Activated CD4-positive, alpha-beta T cell treated with anti-CD3 and anti-CD28 coated beads, Interleukin-2, amount 50 U/mL, for 48 hours (primary cell): ENCODE results near the gene AGER.

Source experiments
- DNase-seq, 2 experiments: peaks; one replicate each; pipeline ENCODE4 v3.0.0-alpha.2; 2020

The AGER gene

GRCh38 chr6:32185681-32186131 lies 1.7 kb upstream of the AGER start:
- DNase-seq: peak; percentile 72 to 78

- DNase-seq: no peak
Observed at GRCh38 chr6:32183483-32184083, 470 bp downstream of the AGER start.

DNA sequence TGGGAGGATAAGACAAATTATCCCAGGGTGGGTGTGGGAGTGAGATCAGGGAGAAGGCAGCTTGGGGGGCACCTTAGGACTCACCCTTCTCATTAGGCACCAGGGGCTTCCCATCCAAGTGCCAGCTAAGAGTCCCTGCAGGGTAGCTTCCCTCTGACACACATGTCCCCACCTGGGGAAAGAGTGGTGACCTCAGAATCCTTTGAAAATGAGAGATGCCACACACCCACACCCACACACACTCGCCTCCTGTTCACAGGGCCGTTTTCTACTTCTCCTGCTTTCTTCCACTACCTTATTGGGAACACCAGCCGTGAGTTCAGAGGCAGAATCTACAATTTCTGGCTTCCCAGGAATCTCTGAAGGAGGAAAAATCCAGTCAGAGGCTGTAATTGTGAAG lies 1.0 kb downstream of the AGER start:
- DNase-seq: no peak

DNA sequence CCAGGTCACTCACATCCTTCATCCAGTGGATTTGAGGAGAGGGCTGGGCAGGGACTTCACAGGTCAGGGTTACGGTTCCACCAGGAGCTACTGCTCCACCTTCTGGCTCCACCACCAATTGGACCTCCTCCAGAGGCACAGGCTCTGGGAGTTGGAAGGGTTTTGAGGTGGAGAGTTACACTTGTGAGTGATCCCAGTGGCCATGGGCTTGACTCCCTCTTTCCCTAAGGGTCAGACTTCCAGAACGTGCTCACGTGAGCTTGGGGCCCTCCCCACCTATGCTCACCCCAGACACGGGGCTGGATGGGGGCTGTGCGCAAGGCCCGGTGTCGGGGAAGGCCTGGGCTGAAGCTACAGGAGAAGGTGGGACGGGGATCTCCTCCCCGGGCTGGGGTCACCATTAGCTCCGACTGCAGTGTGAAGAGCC lies 1.5 kb downstream of the AGER start:
- DNase-seq: no peak

DNA sequence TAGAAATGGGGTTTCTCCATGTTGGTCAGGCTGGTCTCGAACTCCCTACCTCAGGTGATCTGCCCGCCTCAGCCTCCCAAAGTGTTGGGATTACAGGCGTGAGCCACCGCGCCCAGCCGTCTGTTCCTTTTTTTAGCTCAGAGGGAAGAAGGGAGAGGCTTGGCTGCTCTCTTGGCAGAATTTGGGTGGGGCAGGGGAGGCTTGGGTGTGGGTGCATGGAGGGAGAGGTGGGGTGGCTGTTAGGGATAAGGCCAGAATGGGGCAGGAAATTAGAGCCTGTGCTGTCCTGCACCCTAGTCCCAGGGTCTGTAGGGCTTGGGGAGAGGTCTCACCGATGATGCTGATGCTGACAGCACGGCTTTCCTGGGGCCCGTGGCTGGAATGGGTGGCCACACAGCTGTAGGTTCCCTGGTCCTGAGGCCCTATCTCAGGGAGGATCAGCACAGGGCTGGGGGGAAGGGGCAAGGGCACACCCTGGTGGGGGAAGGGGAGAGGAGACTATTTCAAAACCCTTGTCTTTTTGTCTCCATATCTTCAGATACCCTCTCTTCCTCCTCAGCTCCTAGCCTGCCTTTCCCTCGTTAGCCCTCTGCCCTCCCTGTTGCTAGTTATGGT lies 2.0 kb downstream of the AGER start:
- no peak for DNase-seq

DNA sequence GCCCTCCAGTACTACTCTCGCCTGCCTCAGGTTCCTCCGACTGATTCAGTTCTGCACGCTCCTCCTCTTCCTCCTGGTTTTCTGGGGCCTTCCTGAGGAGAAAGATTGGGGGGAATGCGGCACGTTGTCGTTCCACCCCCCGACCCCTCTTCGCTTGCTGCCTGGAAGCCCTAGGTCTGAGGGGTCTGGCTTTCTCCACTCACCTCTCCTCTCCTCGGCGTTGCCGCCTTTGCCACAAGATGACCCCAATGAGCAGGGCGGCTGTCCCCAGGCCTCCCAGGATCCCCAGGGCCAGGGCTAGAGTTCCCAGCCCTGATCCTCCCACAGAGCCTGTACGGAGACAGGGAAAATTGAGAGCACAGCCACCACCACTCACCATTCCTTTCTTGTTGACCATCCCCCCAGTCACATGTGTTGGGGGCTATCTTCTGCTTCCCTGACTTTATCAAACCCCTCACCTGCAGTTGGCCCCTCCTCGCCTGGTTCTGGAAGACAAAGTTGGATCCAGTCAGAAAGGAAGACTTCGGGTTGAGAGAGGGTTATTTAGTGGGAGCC lies 2.8 kb downstream of the AGER start:
- DNase-seq: no peak

DNA sequence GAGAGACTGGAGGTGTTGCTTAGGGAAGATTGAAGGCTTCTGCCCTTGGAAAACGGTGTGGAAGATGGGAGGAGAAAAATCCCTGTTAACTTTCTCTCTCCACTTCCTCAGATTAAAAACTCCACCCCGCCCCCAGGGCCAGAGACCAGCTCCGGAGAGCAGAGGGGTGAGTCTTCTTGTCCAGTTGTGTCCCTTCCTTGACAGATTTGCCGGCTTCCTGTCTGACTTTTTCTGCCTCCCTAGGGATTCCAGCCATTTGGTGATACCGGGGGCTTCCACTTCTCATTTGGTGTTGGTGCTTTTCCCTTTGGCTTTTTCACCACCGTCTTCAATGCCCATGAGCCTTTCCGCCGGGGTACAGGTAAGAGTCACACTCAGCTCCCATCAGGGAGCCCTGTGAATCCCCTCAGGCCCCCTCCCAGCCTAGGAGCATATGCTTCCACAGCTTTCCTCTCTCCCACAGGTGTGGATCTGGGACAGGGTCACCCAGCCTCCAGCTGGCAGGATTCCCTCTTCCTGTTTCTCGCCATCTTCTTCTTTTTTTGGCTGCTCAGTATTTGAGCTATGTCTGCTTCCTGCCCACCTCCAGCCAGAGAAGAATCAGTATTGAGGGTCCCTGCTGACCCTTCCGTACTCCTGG lies 4.2 kb downstream of the AGER start:
- DNase-seq: no peak

DNA sequence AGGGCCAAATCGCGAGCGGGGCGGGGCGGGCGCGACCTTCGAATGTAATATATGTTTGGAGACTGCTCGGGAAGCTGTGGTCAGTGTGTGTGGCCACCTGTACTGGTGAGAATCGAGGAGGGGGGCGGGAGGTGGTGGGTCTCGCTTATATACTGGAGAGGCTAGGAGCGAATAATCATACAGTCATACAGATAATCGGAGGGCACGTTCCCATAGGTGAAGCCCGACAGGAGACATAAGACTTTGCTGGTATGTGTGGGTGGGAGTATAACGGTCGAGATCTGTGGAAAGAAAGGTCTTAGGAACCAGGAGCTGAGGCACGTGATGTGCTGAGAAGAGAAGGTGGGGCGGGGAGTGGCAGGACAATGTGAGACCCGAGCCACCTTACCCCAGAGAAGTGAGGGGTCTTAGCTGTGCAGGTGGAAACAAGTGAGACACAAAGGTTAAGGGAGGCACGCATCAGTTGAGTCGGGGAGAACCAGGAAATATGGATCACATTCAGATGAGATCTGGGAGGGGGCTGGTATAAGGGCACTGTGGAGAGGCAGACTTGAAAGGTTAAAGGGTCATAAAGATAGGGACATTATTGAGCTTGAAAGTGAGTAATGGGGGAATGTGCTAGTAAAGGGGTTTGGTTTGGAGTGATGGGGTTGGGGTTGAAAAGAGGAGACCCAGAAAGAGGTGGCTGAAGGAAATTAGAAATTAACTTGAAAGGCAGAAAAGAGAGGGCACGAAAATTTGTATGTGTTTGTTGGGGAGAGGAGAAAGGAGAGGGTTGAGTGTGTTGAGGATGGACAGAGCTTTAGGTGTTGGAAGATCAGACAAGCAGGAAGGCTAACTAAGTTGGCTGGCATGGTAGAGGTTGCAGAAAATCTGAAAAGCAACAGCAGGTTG lies 5.3 kb downstream of the AGER start:
- no peak for DNase-seq

GRCh38 chr6:32177788-32178546 lies 6.1 kb downstream of the AGER start, which contains the start of gene RNF5:
TSS of gene RNF5 (plus strand) at chr6:32178405. CDS start at chr6:32178512, 107 bp downstream.
- peak; percentile 89 to 93 for DNase-seq

DNA sequence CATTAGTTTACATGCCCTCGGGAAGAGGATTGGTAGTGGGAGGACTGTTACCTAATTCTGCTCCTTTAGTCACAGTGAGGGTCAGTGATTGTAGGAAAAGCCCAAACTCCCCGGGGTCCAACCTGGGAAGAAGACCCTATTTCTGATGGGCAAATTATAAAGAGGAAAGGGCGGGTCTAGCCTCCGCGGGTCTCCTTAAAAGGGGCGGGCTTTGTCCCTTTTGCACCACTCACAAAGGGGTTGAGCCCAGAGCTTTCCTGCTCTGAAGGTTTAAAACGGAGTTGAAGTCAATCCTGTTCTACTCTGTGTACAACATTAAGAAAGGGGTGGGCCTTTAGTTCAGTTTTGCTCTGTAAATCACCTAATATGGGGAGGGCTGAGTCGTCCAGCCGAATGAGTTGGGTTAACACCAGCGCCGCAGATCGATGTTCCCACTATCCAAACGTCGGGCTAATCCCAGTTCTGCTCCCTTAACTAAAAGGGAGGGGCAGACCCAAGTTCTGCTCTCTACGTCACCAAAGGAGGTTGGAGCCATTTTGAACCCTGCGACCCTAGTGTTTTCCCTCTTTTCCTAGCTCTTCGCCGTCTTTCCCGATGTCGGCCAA lies 6.8 kb downstream of the AGER start:
- peak in 1 of 2 experiments; percentile 54 for DNase-seq

GRCh38 chr6:32176476-32177182 lies 7.4 kb downstream of the AGER start:
- DNase-seq: no peak

DNA sequence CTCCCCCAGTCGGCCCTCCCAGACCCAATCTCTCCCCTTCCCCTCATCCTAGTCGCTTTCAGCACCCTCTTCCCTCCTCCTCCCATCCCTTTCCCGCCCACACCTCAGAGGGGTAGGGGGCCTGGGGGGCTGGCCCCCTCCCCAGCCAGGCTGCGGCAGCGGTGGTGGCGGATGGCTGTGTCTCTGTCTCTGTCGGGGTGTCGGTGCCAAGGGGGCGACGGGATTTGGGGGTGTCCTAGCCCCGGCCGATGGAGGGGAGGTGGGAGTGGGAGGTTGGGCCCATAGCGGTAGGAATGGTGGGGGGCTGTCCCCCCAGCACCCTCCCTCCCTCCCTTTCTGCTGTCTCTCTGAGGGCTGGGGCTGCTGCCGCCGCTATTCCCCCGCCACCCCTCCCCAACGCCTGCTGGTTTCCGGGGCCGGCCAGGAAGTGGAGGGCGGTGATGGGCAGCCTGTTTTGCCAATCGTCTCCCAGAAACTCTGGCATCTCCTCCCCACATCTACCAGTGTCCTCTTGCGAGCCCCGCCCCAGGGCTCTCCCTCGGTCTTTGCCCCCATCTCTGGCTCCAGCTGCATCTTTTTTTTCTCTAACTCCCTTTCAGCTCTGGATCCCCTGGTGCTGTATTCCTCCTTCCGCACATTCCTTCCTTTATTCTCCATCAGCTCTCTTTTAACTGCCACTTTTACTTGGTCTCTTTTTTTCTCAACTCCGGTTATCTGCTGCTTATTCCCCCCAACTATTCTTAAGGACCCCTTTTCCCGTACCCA lies 8.2 kb downstream of the AGER start, which contains the start of gene AGPAT1:
Gene AGPAT1 (minus strand): TSS at position 374 of the 765 bp plus-strand sequence. CDS start 4,588 bp downstream, outside the sequence.
- peak; percentile 99 for DNase-seq

GRCh38 chr6:32175322-32175710 lies 8.7 kb downstream of the AGER start:
- DNase-seq: no peak

- DNase-seq: no peak
Observed at GRCh38 chr6:32174416-32174815, 9.6 kb downstream of the AGER start.

GRCh38 chr6:32173051-32173727 lies 10.9 kb downstream of the AGER start:
- DNase-seq: no peak

- DNase-seq: no peak
Observed at GRCh38 chr6:32171234-32171633, 12.8 kb downstream of the AGER start.

GRCh38 chr6:32170294-32170693 lies 13.8 kb downstream of the AGER start:
- no peak for DNase-seq

GRCh38 chr6:32168807-32169591 lies 15.1 kb downstream of the AGER start:
- no peak for DNase-seq

DNA sequence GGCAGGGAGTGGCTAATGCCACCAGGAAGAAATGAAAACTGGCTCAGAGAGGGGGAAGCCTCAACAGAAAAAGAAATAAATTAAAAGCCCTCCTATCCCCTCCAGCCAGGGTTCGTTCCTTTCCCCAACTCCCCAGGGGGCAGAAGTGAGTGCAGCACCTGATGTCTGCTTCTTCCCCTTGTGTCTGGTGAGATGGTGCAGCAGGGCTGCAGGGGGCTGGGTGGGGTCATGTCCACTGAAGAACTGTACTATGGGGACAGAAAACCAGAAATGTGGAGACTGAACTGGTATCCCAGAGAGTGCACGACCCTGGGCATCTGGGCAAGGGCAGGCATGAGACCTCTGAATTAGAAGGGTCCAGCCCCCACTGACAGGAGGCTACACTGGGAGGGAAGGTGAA lies 15.7 kb downstream of the AGER start:
- DNase-seq: no peak
